Activated naive CD8-positive, alpha-beta T cell treated with anti-CD3 and anti-CD28 coated beads, Interleukin-2, amount 10 ng/mL, durations not matched to agents 7 days and 5 days (primary cell): ENCODE results near the gene NT5DC3. TPM values are rescaled to one million over a fixed set of nuclear protein-coding genes. Genes with fewer than 3 reads are reported as not detected.

Experiments used
- ATAC-seq: fragments of 150-1000 bp; cut with Tn5 transposase; one replicate; pipeline ENCODE4 v1.10.0; 2021; ENCODE audit warnings: low read depth, moderate library complexity
- POLR2A ChIA-PET: fragments of 350-600 bp; sonication (Branson Sonifier 250); formaldehyde crosslinking; loops from one replicate; lab custom pipeline; 2021; ENCODE audit warnings: antibody characterized with exemption; lab: Charles Lee
- DNase-seq: peaks from one replicate; pipeline ENCODE4 v3.0.0; 2021
- H3K27ac Mint-ChIP-seq: one replicate; pipeline ENCODE4 v1.8.0; 2022; ENCODE audit warnings: mild to moderate bottlenecking, mixed read lengths
- H3K27me3 Mint-ChIP-seq: one replicate; pipeline ENCODE4 v1.8.0; 2022; ENCODE audit warnings: mild to moderate bottlenecking, moderate library complexity, mixed read lengths
- H3K36me3 Mint-ChIP-seq: one replicate; pipeline ENCODE4 v1.8.0; 2021; ENCODE audit warnings: mild to moderate bottlenecking, mixed read lengths
- H3K4me1 Mint-ChIP-seq: one replicate; pipeline ENCODE4 v1.8.0; 2021; ENCODE audit warnings: mixed read lengths
- H3K4me3 Mint-ChIP-seq: one replicate; pipeline ENCODE4 v1.8.0; 2022; ENCODE audit warnings: mild to moderate bottlenecking, moderate library complexity, mixed read lengths
- H3K9me3 Mint-ChIP-seq: one replicate; pipeline ENCODE4 v1.8.0; 2021; ENCODE audit warnings: mixed read lengths
- total RNA-seq, 2 experiments: library from RNA; stranded (reverse); gene quantifications; one replicate each; pipeline ENCODE4 v1.2.3, GENCODE V29; 2021

Gene NT5DC3
- total RNA-seq, 2 experiments from 2014 or later = 3.4 to 4.1 TPM

DNA sequence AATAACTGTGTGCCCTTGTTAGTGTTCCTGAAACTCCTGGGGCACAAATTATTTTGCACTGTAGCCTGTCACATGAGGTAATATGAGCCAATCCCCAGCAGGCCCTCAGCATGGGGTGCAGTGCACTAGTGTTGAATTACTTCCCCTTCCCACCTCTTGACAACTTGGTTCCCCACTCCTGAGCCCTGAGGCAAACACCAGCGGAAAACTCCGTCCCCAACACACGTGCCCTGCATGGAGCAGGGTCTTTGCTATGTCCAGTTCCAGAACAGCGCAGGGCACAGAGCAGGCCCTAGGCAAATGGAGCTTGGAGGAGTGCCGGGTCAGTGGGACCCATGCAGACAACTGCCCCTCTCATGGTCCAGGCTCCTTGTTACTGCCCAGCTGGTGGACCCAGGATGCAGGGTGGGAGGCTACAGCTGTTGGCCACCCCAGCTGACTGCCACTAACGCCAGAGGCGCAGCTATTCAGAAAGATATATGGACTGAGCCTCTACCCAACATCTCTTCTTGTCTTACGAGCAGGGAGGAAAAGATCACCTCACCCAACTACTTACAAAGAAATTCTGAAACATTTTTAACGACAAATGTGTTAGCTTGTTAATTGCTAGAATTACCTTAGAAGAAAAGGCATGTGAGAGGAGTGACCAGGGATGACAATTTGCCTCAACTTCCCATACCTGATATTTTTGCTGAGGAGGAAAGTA is 71.6 kb downstream of the NT5DC3 start:
- ATAC-seq (no peak), DNase-seq (no peak)
- Mint-ChIP-seq H3K4me3 (no peak overlapping the region), H3K27ac (no peak overlapping the region), H3K36me3 (no peaks in the 10 kb centered on the region), H3K9me3 (no peaks in the 10 kb centered on the region), H3K27me3 (no peaks in the 10 kb centered on the region), H3K4me1 (no peaks in the 10 kb centered on the region)
- POLR2A ChIA-PET = no interaction called here

DNA sequence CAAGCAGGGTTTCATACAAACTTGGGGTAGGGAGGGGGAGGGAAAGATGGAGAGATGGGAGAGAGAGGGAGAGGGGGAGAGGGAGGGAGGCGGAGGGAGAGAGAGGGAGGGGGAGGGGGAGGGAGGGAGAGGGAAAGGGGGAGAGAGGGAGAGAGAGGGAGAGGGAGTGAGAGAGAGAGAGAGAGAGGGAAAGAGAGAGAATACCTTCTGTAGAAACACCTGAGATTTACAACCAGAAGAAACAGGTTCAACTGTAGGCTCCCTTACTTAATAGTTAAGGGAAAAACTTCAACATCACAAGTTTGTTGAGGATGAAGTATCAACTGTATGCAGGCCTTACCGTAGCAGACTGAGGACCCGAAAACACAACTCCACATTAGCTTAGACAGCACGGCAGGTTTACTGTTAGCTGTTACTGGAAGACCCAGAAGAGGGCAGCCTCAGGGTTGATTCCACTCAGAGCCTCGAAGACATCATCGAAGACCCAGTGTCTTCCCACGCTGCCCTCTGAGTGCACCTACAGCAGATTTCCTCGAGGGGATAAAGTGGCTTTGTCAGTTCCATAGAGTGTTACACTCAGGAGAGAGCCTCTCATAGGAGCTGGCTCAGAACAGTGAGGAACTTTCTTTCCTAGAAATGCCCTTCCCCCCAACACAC is 72.4 kb downstream of the NT5DC3 start:
- Mint-ChIP-seq H3K4me3 (no peak overlapping the region), H3K36me3 (no peaks in the 10 kb centered on the region), H3K4me1 (no peaks in the 10 kb centered on the region), H3K9me3 (no peaks in the 10 kb centered on the region), H3K27ac (no peak overlapping the region), H3K27me3 (no peaks in the 10 kb centered on the region)
- ATAC-seq (no peak), DNase-seq (no peak)
- POLR2A ChIA-PET = no interaction called here

DNA sequence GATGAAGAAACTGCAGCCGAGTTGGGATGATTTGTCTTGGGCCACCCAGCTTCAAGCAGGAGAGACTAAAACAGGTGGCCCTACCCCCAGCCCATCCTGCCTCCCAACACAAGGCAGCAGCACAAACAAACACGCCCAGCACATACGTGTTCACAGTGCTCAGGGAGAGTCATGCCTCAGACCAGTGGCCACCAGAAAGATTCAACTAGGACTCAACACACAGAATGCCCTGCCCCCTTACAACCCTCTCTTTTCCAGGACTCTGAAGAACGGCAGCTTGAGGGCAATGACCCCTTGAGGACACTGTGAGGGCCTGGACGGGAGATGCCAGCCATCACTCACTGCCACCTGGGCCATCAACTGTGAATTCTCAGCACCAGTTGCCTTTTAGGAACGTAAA is 75.0 kb downstream of the NT5DC3 start:
- no peaks in the 10 kb centered on the region for H3K4me1 Mint-ChIP-seq
- POLR2A ChIA-PET = no interaction called here
- H3K4me3 Mint-ChIP-seq = no peak overlapping the region
- no peak overlapping the region for H3K27ac Mint-ChIP-seq
- no peaks in the 10 kb centered on the region for H3K36me3 Mint-ChIP-seq
- DNase-seq (no peak), ATAC-seq (no peak)
- H3K9me3 Mint-ChIP-seq = no peaks in the 10 kb centered on the region
- H3K27me3 Mint-ChIP-seq = no peaks in the 10 kb centered on the region

DNA sequence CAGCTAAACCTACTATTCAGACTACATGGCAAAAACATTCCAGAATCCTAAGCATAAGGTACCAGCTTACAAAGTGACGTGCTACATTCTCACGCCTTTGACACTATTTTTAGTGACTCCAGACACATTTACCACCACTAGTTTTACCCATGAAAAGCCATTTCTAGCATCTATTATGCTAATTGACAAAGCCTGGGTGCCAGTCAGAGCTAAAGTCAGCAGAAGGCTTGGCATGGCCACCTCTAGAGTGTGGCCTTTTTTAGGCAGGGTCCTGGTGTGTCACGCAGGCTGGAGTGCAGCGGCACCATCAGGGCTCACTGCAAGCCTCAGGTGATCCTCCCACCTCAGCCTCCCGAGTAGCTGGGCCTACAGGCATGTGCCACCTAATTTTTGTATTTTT is 75.7 kb downstream of the NT5DC3 start:
- POLR2A ChIA-PET = no interaction called here
- no peaks in the 10 kb centered on the region for H3K27me3 Mint-ChIP-seq
- no peak overlapping the region for H3K27ac Mint-ChIP-seq
- no peak for ATAC-seq
- H3K4me3 Mint-ChIP-seq = no peak overlapping the region
- no peaks in the 10 kb centered on the region for H3K4me1 Mint-ChIP-seq
- no peaks in the 10 kb centered on the region for H3K36me3 Mint-ChIP-seq
- H3K9me3 Mint-ChIP-seq = no peaks in the 10 kb centered on the region
- no peak for DNase-seq

DNA sequence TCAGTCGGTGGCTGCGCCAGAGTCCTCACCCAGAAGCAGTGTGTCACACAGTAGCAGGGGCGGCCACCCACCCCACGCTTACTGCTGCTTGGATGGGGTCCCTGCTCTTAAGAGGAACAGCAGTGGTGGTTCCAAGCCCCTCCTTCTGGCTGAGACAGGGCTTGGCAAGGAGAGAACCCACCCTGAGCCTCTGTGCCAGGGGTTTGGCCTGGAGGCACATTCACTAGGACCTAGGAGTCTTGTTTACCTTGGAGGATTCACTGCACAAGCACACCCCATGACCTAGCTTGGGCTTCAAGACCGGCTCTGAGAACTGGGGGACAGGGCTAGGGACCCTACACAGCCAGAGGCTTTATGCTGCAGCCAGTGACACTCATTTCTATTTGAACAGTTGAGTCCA is 78.6 kb downstream of the NT5DC3 start:
- ATAC-seq (no peak), DNase-seq (no peak)
- POLR2A ChIA-PET = no interaction called here
- no peak overlapping the region for H3K27ac Mint-ChIP-seq
- H3K4me1 Mint-ChIP-seq = no peaks in the 10 kb centered on the region
- no peak overlapping the region for H3K4me3 Mint-ChIP-seq
- H3K27me3 Mint-ChIP-seq = no peaks in the 10 kb centered on the region
- H3K36me3 Mint-ChIP-seq = no peaks in the 10 kb centered on the region
- no peaks in the 10 kb centered on the region for H3K9me3 Mint-ChIP-seq

DNA sequence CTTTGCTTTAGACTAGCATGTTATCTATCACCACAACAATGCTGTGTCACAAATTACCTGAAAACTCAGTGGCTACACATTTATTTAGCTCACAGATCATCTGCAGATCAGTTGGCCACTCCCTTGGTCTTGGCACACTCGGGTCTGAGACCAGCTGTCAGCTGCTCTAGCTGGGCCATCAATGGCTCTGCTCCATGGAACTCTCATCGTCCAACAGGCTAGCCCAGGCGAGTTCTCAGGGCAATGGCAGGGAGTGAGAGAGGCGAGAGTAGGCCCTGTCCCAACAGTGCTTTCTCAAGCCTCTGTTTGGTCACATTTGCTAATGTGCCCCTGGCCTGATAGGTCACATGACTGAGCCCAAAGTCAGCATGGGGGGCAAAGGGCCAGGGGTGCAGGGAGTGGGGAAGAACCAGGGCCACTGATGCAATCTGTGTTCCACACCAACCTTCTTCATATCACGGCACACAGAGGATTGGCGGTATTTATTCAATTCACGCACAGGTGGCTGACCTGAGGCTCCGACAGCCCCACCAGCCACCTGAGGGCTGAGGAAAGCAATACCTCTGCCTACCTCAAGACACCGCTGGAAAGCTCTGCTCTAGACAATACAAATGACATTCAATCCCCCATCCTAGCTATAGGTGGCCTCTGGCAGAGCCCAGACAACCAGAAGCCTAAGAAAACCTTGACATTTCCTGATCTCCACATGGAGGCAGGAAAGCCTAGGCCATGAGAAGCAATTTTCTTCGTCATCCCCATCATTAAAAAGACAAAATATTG is 82.5 kb downstream of the NT5DC3 start:
- Mint-ChIP-seq H3K27ac (no peak overlapping the region), H3K27me3 (no peaks in the 10 kb centered on the region), H3K4me1 (no peaks in the 10 kb centered on the region), H3K4me3 (no peak overlapping the region), H3K36me3 (no peaks in the 10 kb centered on the region), H3K9me3 (no peaks in the 10 kb centered on the region)
- DNase-seq (no peak), ATAC-seq (no peak)
- POLR2A ChIA-PET = no interaction called here

DNA sequence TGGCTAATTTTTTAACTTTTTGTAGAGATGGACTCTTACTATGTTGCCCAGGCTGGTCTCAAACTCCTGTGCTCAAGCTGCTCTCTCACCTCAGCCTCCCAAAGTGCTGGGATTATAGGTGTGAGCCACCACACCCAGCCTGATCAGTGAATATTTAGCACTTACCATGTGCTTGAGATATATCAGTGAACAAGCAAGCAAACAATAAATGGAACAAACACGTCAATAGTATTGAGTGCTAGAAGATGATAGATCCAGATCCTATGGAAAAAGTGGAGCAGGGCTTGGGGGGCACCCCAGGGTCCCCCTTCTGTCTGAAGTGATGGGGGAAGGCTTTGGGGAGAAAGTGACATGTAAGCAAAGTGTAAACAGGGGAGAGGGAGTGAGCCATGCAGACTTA is 83.8 kb downstream of the NT5DC3 start:
- no peak for DNase-seq
- H3K4me3 Mint-ChIP-seq = no peak overlapping the region

DNA sequence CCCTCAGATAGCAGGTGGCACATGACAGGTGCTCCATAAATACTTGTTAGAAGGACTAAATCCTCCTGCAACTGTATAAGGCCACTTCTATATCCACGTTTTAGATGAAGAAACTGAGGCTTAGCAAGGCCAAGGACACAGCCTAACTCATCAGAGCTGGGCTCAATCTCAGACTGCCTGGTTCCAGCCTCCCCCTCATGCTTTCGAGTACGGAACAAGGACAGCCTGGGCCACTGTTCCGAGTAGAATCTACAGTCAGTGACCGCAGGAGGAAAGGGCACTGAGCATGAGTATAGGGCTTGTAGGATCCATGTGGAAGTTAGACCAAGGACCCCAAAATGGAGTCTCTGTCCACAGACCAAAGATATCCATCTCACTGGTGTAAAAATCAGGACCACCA is 84.6 kb downstream of the NT5DC3 start:
- Mint-ChIP-seq H3K27ac (no peak overlapping the region), H3K4me1 (no peaks in the 10 kb centered on the region), H3K4me3 (no peak overlapping the region), H3K9me3 (no peaks in the 10 kb centered on the region), H3K27me3 (peaks cover 7% of the 10 kb centered on the region), H3K36me3 (no peaks in the 10 kb centered on the region)
- ATAC-seq = no peak
- no peak for DNase-seq
- POLR2A ChIA-PET = no interaction called here

More for the DNA sequence above, 83.8 kb downstream of the NT5DC3 start:
- H3K4me1 Mint-ChIP-seq = no peaks in the 10 kb centered on the region
- H3K36me3 Mint-ChIP-seq = no peaks in the 10 kb centered on the region
- peaks cover 2% of the 10 kb centered on the region for H3K27me3 Mint-ChIP-seq
- ATAC-seq = no peak
- no peak overlapping the region for H3K27ac Mint-ChIP-seq
- H3K9me3 Mint-ChIP-seq = no peaks in the 10 kb centered on the region
- POLR2A ChIA-PET = no interaction called here

DNA sequence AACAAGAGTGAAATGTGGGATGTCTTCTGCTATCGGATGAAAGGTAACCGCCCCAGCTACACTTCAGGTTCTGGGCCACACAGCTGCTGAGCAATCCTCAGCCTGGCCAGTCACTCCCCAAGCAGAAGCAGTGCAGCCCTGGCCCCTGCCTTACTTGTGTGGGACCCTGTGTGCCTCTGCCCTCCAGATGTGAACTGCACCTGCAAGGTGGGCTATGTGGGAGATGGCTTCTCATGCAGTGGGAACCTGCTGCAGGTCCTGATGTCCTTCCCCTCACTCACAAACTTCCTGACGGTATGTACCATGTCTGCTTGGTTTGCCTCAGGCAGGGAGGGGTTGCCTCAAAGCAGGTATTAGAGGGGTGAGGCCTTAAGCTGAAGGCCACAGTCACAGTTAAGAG is 85.6 kb downstream of the NT5DC3 start:
- Mint-ChIP-seq H3K27ac (no peak overlapping the region), H3K27me3 (peaks cover 9% of the 10 kb centered on the region), H3K9me3 (no peaks in the 10 kb centered on the region), H3K36me3 (no peaks in the 10 kb centered on the region), H3K4me3 (no peak overlapping the region), H3K4me1 (no peaks in the 10 kb centered on the region)
- DNase-seq (no peak), ATAC-seq (no peak)
- POLR2A ChIA-PET = no interaction called here

DNA sequence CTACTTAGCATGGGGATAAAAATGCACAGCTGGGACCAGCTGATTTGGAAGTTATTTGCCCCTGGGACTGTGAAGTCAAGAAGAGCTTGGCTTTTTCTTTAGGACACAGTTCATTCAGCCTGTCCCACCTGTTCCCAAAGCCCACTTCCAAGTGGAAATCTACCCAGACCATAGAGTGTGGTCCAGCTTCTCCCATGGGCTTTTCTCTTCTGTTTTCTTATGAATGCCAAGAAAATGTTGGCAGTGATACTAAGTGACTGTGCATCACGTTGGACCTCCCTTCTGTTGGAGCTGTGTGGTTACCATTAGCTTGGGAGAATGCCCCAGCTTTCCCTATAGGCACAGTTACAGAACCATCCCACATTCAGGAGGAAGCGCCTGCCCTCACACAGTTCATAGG is 89.4 kb downstream of the NT5DC3 start:
- no peak overlapping the region for H3K4me3 Mint-ChIP-seq
- H3K27me3 Mint-ChIP-seq = peaks cover 15% of the 10 kb centered on the region
- no peaks in the 10 kb centered on the region for H3K4me1 Mint-ChIP-seq
- no peaks in the 10 kb centered on the region for H3K9me3 Mint-ChIP-seq
- DNase-seq (no peak), ATAC-seq (no peak)
- POLR2A ChIA-PET = no interaction called here
- H3K36me3 Mint-ChIP-seq = no peaks in the 10 kb centered on the region
- H3K27ac Mint-ChIP-seq = no peak overlapping the region

DNA sequence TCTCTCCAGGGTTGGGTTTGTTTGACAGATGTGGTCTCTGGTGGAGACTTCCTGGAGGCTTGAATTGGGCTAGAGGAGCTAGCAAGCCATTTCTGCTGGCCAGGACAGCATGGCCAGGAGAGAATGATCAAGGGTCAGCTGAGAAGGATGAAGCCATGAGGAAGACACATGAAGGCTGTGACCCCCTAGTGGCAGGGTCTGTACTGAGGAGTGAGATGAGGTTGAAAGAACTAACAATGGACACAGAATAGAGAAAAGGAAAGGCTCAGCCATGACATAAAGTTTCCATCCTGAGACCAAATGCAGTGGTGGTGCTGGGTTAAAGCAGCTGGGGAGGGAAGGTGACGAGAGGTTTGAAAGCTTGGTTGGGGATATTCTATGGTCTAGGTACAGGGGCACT is 89.9 kb downstream of the NT5DC3 start:
- H3K4me1 Mint-ChIP-seq = no peaks in the 10 kb centered on the region
- H3K36me3 Mint-ChIP-seq = no peaks in the 10 kb centered on the region
- no peak overlapping the region for H3K27ac Mint-ChIP-seq
- DNase-seq (no peak), ATAC-seq (no peak)
- H3K4me3 Mint-ChIP-seq = no peak overlapping the region
- POLR2A ChIA-PET = no interaction called here
- peaks cover 15% of the 10 kb centered on the region for H3K27me3 Mint-ChIP-seq
- H3K9me3 Mint-ChIP-seq = no peaks in the 10 kb centered on the region

DNA sequence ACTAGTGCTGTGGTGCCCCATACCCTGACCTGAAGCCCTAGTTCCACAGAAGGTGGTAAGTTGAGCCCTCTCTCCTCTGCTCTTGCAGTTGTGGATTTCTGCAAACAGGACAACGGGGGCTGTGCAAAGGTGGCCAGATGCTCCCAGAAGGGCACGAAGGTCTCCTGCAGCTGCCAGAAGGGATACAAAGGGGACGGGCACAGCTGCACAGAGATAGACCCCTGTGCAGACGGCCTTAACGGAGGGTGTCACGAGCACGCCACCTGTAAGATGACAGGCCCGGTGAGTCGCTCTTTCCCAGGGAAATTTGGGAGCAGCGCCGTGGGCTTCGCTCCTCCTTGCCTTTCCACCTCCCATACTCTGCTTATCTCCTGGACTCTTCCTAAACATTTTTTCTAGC is 92.2 kb downstream of the NT5DC3 start:
- H3K27ac Mint-ChIP-seq = no peak overlapping the region
- no peaks in the 10 kb centered on the region for H3K4me1 Mint-ChIP-seq
- H3K27me3 Mint-ChIP-seq = peaks cover 15% of the 10 kb centered on the region
- no peaks in the 10 kb centered on the region for H3K36me3 Mint-ChIP-seq
- ATAC-seq (no peak), DNase-seq (no peak)
- no peak overlapping the region for H3K4me3 Mint-ChIP-seq
- no peaks in the 10 kb centered on the region for H3K9me3 Mint-ChIP-seq
- POLR2A ChIA-PET = no interaction called here

DNA sequence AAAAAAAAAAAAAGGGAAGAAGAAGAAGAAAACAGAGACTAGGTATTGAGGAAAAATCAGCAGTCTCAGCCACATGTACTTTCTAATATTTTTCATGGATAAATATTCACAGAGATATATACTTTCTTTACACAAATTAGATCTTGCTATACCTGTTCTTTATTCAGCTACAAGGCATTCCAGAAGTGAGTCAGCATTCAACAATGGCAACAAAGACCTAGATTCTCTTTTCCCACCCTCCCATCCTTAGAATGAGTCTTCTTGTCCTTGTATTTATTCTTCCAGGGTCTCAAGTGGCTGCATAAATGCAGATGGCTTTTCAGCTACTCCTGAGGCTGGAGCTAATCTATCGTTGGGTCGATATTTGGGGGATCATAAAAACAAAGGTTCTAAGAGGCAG is 93.0 kb downstream of the NT5DC3 start:
- no peaks in the 10 kb centered on the region for H3K9me3 Mint-ChIP-seq
- H3K27me3 Mint-ChIP-seq = peaks cover 18% of the 10 kb centered on the region
- ATAC-seq (no peak), DNase-seq (no peak)
- no peak overlapping the region for H3K27ac Mint-ChIP-seq
- POLR2A ChIA-PET = no interaction called here
- H3K36me3 Mint-ChIP-seq = no peaks in the 10 kb centered on the region
- no peak overlapping the region for H3K4me3 Mint-ChIP-seq
- no peaks in the 10 kb centered on the region for H3K4me1 Mint-ChIP-seq

DNA sequence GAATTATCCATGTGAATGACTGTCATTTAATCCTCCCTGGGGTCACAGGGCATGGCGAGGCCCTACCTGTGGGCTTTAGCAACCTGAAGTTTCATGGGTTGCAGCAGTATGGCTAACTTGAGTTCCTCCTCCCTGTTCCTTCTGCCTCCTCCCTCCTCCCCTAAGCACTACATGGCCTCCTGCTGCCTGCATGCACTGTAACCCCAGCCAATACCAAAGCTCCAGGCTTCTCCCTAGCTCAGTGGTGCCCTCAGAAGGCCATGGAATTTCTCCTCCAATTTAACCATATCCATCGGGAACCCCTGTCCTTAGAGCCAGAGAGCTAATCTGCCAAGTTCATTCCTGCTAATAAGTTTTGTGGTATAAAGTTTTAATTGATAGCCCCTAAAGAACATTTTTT is 95.1 kb downstream of the NT5DC3 start:
- POLR2A ChIA-PET = interaction anchor here (0.6 kb wide), 1 partner anchor 9 kb away, joined by 4 read pairs; no protein-coding TSS in a partner anchor
- Mint-ChIP-seq H3K4me1 (no peaks in the 10 kb centered on the region), H3K27ac (no peak overlapping the region), H3K4me3 (no peak overlapping the region), H3K27me3 (peaks cover 17% of the 10 kb centered on the region), H3K36me3 (no peaks in the 10 kb centered on the region), H3K9me3 (no peaks in the 10 kb centered on the region)
- DNase-seq (no peak), ATAC-seq (no peak)
